ENCODE data around the gene POLDIP2.

DNA sequence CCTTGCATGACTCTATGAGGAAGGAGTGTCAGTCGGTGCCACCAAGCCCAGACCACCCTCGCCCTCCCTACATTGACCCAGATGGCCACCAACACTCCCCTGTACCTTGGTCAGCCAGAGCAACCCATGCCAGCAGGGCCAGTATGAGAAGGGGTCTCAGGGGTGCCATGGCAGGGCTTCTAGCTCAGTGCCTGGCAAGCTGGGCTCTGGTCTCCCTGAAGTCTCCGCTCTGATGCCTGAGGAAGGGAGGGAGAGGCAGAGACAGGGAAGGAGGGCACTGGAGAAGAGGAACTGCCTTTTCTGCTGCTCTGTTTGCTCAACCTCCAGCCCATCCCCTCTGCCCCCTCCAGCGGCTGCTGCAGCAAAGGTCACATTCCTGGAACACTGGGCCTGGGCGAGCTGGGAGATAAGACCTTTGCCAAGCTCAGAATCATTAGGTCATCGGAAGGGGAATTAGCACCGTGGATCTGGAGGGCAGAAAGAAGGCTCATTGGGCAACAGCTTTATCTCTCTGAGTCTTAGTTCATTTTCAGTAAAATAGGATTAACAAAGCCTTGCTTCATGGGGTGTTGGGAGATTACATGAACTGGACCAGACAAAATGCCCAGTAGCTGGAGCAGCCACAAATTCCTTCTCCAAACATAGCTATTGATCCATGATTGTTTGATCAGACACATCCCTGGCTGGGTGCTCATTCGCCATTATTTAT lies 12.9 kb upstream of the POLDIP2 start, which contains the start of gene VTN:
- TF ChIP-seq, protein P1, sequence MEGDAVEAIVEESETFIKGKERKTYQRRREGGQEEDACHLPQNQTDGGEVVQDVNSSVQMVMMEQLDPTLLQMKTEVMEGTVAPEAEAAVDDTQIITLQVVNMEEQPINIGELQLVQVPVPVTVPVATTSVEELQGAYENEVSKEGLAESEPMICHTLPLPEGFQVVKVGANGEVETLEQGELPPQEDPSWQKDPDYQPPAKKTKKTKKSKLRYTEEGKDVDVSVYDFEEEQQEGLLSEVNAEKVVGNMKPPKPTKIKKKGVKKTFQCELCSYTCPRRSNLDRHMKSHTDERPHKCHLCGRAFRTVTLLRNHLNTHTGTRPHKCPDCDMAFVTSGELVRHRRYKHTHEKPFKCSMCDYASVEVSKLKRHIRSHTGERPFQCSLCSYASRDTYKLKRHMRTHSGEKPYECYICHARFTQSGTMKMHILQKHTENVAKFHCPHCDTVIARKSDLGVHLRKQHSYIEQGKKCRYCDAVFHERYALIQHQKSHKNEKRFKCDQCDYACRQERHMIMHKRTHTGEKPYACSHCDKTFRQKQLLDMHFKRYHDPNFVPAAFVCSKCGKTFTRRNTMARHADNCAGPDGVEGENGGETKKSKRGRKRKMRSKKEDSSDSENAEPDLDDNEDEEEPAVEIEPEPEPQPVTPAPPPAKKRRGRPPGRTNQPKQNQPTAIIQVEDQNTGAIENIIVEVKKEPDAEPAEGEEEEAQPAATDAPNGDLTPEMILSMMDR (IDR thresholded peaks at IDR 0.05), result no peak
- TF ChIP-seq POLR2A (IDR thresholded peaks at IDR 0.05), result no peak

Data from ovary (tissue), 3 donors.